Suprapubic skin (tissue), 4 donors: ENCODE measurements around the gene KLK3. TPM values are rescaled to one million over a fixed set of nuclear protein-coding genes. Genes with fewer than 3 reads are reported as not detected.

Experiments used
- DNase-seq, 2 donors: peaks; one replicate each; pipeline ENCODE4 v3.0.0-alpha.2; 2019; ENCODE audit warnings: low spot score in 2 of 2
- H3K27ac ChIP-seq: fragments of 200-600 bp; sonication (generic); one replicate; pipeline ENCODE4 v1.5.1; 2019
- H3K27me3 ChIP-seq: fragments of 200-600 bp; sonication (generic); one replicate; pipeline ENCODE4 v1.5.1; 2019
- H3K36me3 ChIP-seq: fragments of 200-600 bp; sonication (generic); one replicate; pipeline ENCODE4 v1.5.1; 2019
- H3K4me1 ChIP-seq: fragments of 200-600 bp; sonication (generic); one replicate; pipeline ENCODE4 v1.5.1; 2019
- H3K4me3 ChIP-seq: fragments of 200-600 bp; sonication (generic); one replicate; pipeline ENCODE4 v1.5.1; 2019; ENCODE audit warnings: mild to moderate bottlenecking
- H3K9me3 ChIP-seq: fragments of 200-600 bp; sonication (generic); one replicate; pipeline ENCODE4 v1.5.1; 2019
- EP300 ChIP-seq: sonication (generic); formaldehyde crosslinking; IDR thresholded peaks from one replicate; pipeline ENCODE4 v1.6.1; 2017; ENCODE audit warnings: antibody characterized with exemption
- POLR2A ChIP-seq, 2 donors: fragments of 450-650 bp; IDR thresholded peaks; one replicate each; pipeline ENCODE4 v1.6.1; 2017; ENCODE audit warnings: antibody characterized with exemption in 2 of 2, mild to moderate bottlenecking in 2 of 2, moderate library complexity in 2 of 2
- POLR2AphosphoS5 ChIP-seq, 3 donors: sonication (generic); formaldehyde crosslinking; IDR thresholded peaks; one replicate each; pipeline ENCODE4 v1.6.1; 2017; ENCODE audit warnings: antibody characterized with exemption in 3 of 3
- WGBS: methylation state at CpG from one replicate; pipeline ENCODE4 v1.1.5; 2018; 5-methylcytosine and 5-hydroxymethylcytosine counted together
- total RNA-seq, 4 donors: library from RNA; depleted of rRNA; stranded (reverse); fragments of >200 nt; gene quantifications; one replicate each; pipeline ENCODE4 v1.1.0, GENCODE V29; 2016
- TF ChIP-seq, protein P1 (sequence below), 2 donors: fragments of 200-600 bp in 1 of 2; fragments of 450-650 bp in 1 of 2; sonication (generic) in 1 of 2; IDR thresholded peaks; one replicate each; pipeline ENCODE4 v1.5.1; 2016 to 2019; ENCODE audit warnings: antibody characterized with exemption in 2 of 2, mild to moderate bottlenecking in 1 of 2, moderate library complexity in 1 of 2

KLK3 gene
- total RNA-seq, 4 donors from 2014 or later: 0.24 to 1.9 (median 0.67) TPM

GRCh38 chr19:50843701-50844221 is 11.0 kb upstream of the KLK3 start:
- Histone ChIP-seq H3K4me3 (no peak overlapping the region), H3K36me3 (no peaks in the 10 kb centered on the region), H3K27ac (no peak overlapping the region), H3K27me3 (peaks cover 25% of the 10 kb centered on the region), H3K4me1 (no peaks in the 10 kb centered on the region), H3K9me3 (no peaks in the 10 kb centered on the region)
- TF ChIP-seq EP300 (no peak), POLR2A (IDR thresholded peaks at IDR 0.05) (no peak), POLR2AphosphoS5 (IDR thresholded peaks at IDR 0.05) (no peak)
- TF ChIP-seq, protein P1, sequence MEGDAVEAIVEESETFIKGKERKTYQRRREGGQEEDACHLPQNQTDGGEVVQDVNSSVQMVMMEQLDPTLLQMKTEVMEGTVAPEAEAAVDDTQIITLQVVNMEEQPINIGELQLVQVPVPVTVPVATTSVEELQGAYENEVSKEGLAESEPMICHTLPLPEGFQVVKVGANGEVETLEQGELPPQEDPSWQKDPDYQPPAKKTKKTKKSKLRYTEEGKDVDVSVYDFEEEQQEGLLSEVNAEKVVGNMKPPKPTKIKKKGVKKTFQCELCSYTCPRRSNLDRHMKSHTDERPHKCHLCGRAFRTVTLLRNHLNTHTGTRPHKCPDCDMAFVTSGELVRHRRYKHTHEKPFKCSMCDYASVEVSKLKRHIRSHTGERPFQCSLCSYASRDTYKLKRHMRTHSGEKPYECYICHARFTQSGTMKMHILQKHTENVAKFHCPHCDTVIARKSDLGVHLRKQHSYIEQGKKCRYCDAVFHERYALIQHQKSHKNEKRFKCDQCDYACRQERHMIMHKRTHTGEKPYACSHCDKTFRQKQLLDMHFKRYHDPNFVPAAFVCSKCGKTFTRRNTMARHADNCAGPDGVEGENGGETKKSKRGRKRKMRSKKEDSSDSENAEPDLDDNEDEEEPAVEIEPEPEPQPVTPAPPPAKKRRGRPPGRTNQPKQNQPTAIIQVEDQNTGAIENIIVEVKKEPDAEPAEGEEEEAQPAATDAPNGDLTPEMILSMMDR (IDR thresholded peaks at IDR 0.05): no peak
- DNase-seq: no peak
- WGBS: 69% methylated on average over 7 of the region's 7 CpGs

GRCh38 chr19:50844296-50844935 is 10.3 kb upstream of the KLK3 start:
- no peak overlapping the region for H3K4me3 ChIP-seq
- H3K27me3 ChIP-seq: peaks cover 23% of the 10 kb centered on the region
- no peak for TF ChIP-seq POLR2A (IDR thresholded peaks at IDR 0.05)
- TF ChIP-seq, protein P1 (IDR thresholded peaks at IDR 0.05): no peak
- TF ChIP-seq EP300: no peak
- no peak for TF ChIP-seq POLR2AphosphoS5 (IDR thresholded peaks at IDR 0.05)
- H3K27ac ChIP-seq: no peak overlapping the region
- no peaks in the 10 kb centered on the region for H3K9me3 ChIP-seq
- DNase-seq: no peak
- WGBS: 52% methylated on average over 6 of the region's 8 CpGs
- H3K4me1 ChIP-seq: no peaks in the 10 kb centered on the region
- no peaks in the 10 kb centered on the region for H3K36me3 ChIP-seq

GRCh38 chr19:50850738-50851137 is 4.0 kb upstream of the KLK3 start:
- TF ChIP-seq EP300 (no peak), POLR2AphosphoS5 (IDR thresholded peaks at IDR 0.05) (no peak), POLR2A (IDR thresholded peaks at IDR 0.05) (no peak)
- TF ChIP-seq, protein P1 (IDR thresholded peaks at IDR 0.05): no peak
- Histone ChIP-seq H3K4me3 (no peak overlapping the region), H3K27me3 (peaks cover 44% of the 10 kb centered on the region), H3K36me3 (no peaks in the 10 kb centered on the region), H3K9me3 (no peaks in the 10 kb centered on the region), H3K4me1 (no peaks in the 10 kb centered on the region), H3K27ac (no peak overlapping the region)
- WGBS: 52% methylated on average over 3 of the region's 3 CpGs
- no peak for DNase-seq

GRCh38 chr19:50851620-50852019 is 3.1 kb upstream of the KLK3 start:
- WGBS: no CpG with 5 or more reads among the region's 4 CpGs
- Histone ChIP-seq H3K27me3 (peaks cover 53% of the 10 kb centered on the region), H3K9me3 (no peaks in the 10 kb centered on the region), H3K36me3 (no peaks in the 10 kb centered on the region), H3K27ac (no peak overlapping the region), H3K4me1 (no peaks in the 10 kb centered on the region), H3K4me3 (no peak overlapping the region)
- no peak for DNase-seq
- TF ChIP-seq POLR2AphosphoS5 (IDR thresholded peaks at IDR 0.05) (no peak), EP300 (no peak), POLR2A (IDR thresholded peaks at IDR 0.05) (no peak)
- TF ChIP-seq, protein P1 (IDR thresholded peaks at IDR 0.05): no peak

- H3K9me3 ChIP-seq: no peaks in the 10 kb centered on the region
- WGBS: 69% methylated on average over 6 of the region's 6 CpGs
- H3K27me3 ChIP-seq: peaks cover 65% of the 10 kb centered on the region
- DNase-seq: peak in 1 of 2 donors; percentile 43
- H3K36me3 ChIP-seq: no peaks in the 10 kb centered on the region
- no peak overlapping the region for H3K4me3 ChIP-seq
- no peak overlapping the region for H3K27ac ChIP-seq
- TF ChIP-seq EP300: no peak
- no peak for TF ChIP-seq POLR2AphosphoS5 (IDR thresholded peaks at IDR 0.05)
- TF ChIP-seq POLR2A (IDR thresholded peaks at IDR 0.05): no peak
- TF ChIP-seq, protein P1 (IDR thresholded peaks at IDR 0.05): no peak
- no peaks in the 10 kb centered on the region for H3K4me1 ChIP-seq
These were observed 2.7 kb downstream of the KLK3 start for GRCh38 chr19:50857366-50857765.
